HepG2 (cell line): Measurements from ENCODE around the gene UBL7. TPM values are rescaled to one million over a fixed set of nuclear protein-coding genes. Genes with fewer than 3 reads are reported as not detected.
A peak's percentile ranks its signal among the peaks of the same experiment; 100 is the strongest.

Source experiments
- ATAC-seq: fragments of 200-7000 bp; cut with Tn5 transposase; 3 replicates; pipeline ENCODE4 v1.9.1; 2020; ENCODE audit warnings: mild to moderate bottlenecking, moderate library complexity
- BruUV-seq: library from RNA; stranded (reverse); fragments of 400-500 nt; replicated peaks from 2 replicates; lab custom pipeline; 2021; lab: Mats Ljungman, UMichigan
- CTCF ChIA-PET: fragments of 300-600 bp; formaldehyde crosslinking; extraction: SDS; loops from one replicate; lab custom pipeline; 2021; ENCODE audit warnings: low total read pairs, inconsistent platforms, low intra/inter-chr PET ratio; lab: Yijun Ruan, JAX
- POLR2A ChIA-PET: fragments of 350-600 bp; sonication (Branson Sonifier 250); formaldehyde crosslinking; loops from one replicate; lab custom pipeline; 2020; ENCODE audit warnings: antibody characterized with exemption, inconsistent platforms; lab: Yijun Ruan, JAX
- DNase-seq: peaks from one replicate; pipeline ENCODE4 v3.0.0-alpha.2; 2015; ENCODE audit warnings: low spot score
- FAIRE-seq: peaks from 3 replicates; lab custom pipeline; 2011; peaks lifted over from hg19 to GRCh38; lab: Jason Lieb, UNC
- H2AFZ ChIP-seq: one replicate; pipeline ENCODE4 v1.6.1; 2011; ENCODE audit warnings: low read length, inconsistent platforms
- H3K27ac ChIP-seq: fragments of 300-600 bp; 3 replicates; pipeline ENCODE4 v1.8.0; 2011; ENCODE audit warnings: mixed run types, mild to moderate bottlenecking, mixed read lengths, low read length, inconsistent platforms; ENCODE audit not compliant: insufficient read depth; ENCODE audit errors: extremely low read length
- H3K27me3 ChIP-seq, 2 experiments: fragments of 200-600 bp in 1 of 2; 2 replicates in 1 of 2; 3 replicates in 1 of 2; pipeline versions ENCODE4 v1.6.0 to v1.8.0; 2011; ENCODE audit warnings: low read length in 2 of 2, mild to moderate bottlenecking in 2 of 2, moderate library complexity in 2 of 2, inconsistent platforms in 1 of 2; ENCODE audit not compliant: insufficient read depth in 2 of 2, control insufficient read depth in 1 of 2
- H3K36me3 ChIP-seq, 2 experiments: fragments of 200-600 bp in 1 of 2; replicated peaks in 1 of 2; 2 replicates in 1 of 2; 3 replicates in 1 of 2; pipeline versions ENCODE4 v1.5.1 to v1.8.0; 2011; ENCODE audit warnings: low read length in 2 of 2, inconsistent platforms in 1 of 2; ENCODE audit not compliant: insufficient read depth in 2 of 2, control insufficient read depth in 1 of 2
- H3K4me1 ChIP-seq: 2 replicates; pipeline ENCODE4 v1.5.1; 2012; ENCODE audit warnings: low read length, inconsistent platforms; ENCODE audit not compliant: insufficient read depth
- H3K4me2 ChIP-seq: 2 replicates; pipeline ENCODE4 v1.6.0; 2011; ENCODE audit warnings: low read depth, low read length, inconsistent platforms
- H3K4me3 ChIP-seq, 3 experiments: fragments of 200-600 bp in 1 of 3; sonication (generic), shearing (Covaris generic) in 1 of 3; replicated peaks in 1 of 3; 2 replicates each; pipeline ENCODE4 v1.5.1; 2011 to 2016; ENCODE audit warnings: low read length in 3 of 3, inconsistent platforms in 2 of 3, low read depth in 2 of 3, mild to moderate bottlenecking in 2 of 3, control low read depth in 1 of 3, mixed read lengths in 1 of 3; ENCODE audit not compliant: insufficient read depth in 1 of 3
- H3K79me2 ChIP-seq: one replicate; pipeline ENCODE4 v1.6.1; 2011; ENCODE audit warnings: low read length, inconsistent platforms; ENCODE audit not compliant: insufficient read depth
- H3K9ac ChIP-seq: 2 replicates; pipeline ENCODE4 v1.6.0; 2011; ENCODE audit warnings: mild to moderate bottlenecking, low read depth, low read length, inconsistent platforms; ENCODE audit not compliant: insufficient read depth
- H3K9me3 ChIP-seq: 2 replicates; pipeline ENCODE4 v1.5.1; 2012; ENCODE audit warnings: mild to moderate bottlenecking, low read length
- H4K20me1 ChIP-seq: 2 replicates; pipeline ENCODE4 v1.6.0; 2011; ENCODE audit warnings: inconsistent platforms, mild to moderate bottlenecking, low read length, moderate library complexity; ENCODE audit not compliant: insufficient read depth
- CCDC6 ChIP-seq: sonication (generic); formaldehyde crosslinking; IDR thresholded peaks from 2 replicates; pipeline ENCODE4 v1.8.1; 2022; ENCODE audit warnings: mild to moderate bottlenecking, missing genetic modification reagents, moderate library complexity
- KAT7 ChIP-seq: IDR thresholded peaks from 2 replicates; pipeline ENCODE4 v1.6.1; 2018; ENCODE audit warnings: borderline replicate concordance, missing compliant biosample characterization
- PPARG ChIP-seq: conservative IDR thresholded peaks from 2 replicates; pipeline ENCODE4 v1.6.1; 2016; ENCODE audit warnings: missing biosample characterization, missing genetic modification reagents
- ZNF263 ChIP-seq: sonication (generic); formaldehyde crosslinking; IDR thresholded peaks from 2 replicates; pipeline ENCODE4 v1.4.0; 2020; ENCODE audit warnings: missing genetic modification reagents
- ZNF337 ChIP-seq: sonication (generic); formaldehyde crosslinking; IDR thresholded peaks from 2 replicates; pipeline ENCODE4 v1.5.1; 2020; ENCODE audit warnings: missing genetic modification reagents, low read depth, mild to moderate bottlenecking, borderline replicate concordance
- ZSCAN9 ChIP-seq: IDR thresholded peaks from 2 replicates; pipeline ENCODE4 v1.6.1; 2016; ENCODE audit warnings: borderline replicate concordance
- WGBS: methylation state at CpG from one replicate; pipeline ENCODE4 v1.1.6; 2017; ENCODE audit warnings: low lambda C conversion rate; 5-methylcytosine and 5-hydroxymethylcytosine counted together
- in situ Hi-C: cut with HindIII; loops from 2 replicates; pipeline ENCODE4 v1.10.0; 2017; ENCODE audit warnings: low pct_unique_long_range_greater_than_20kb; ENCODE audit not compliant: extremely low pct_ligation_motif_present
- intact Hi-C: fragments of 100-400 bp; cut with micrococcal nuclease; formaldehyde crosslinking; loops from one replicate; pipeline ENCODE4 v1.10.0; 2022; ENCODE audit not compliant: unreplicated experiment
- polyA plus RNA-seq, 8 experiments: library from polyadenylated mRNA; depleted of rRNA in 3 of 8; stranded (reverse) in 7 of 8; unstranded in 1 of 8; fragments of >200 nt; fragmentation: Illumina TruSeq in 4 of 8; extraction: Trizol in 4 of 8; gene quantifications; 2 replicates each; pipeline versions ENCODE4 v1.2.1 to v1.2.3, GENCODE V29; 2011 to 2016; ENCODE audit warnings: low read depth in 4 of 8, missing spikeins in 1 of 8, mixed read lengths in 1 of 8; ENCODE audit not compliant: insufficient read depth in 1 of 8
- total RNA-seq, 5 experiments: library from RNA; depleted of rRNA; stranded (reverse); fragments of >200 nt; fragmentation: Illumina TruSeq; extraction: Trizol; gene quantifications; 2 replicates each; pipeline ENCODE4 v1.2.3, GENCODE V29; 2016; ENCODE audit warnings: low read depth in 1 of 5
- TF ChIP-seq, protein P1 (sequence below): IDR thresholded peaks from 2 replicates; pipeline ENCODE4 v1.6.1; 2016; ENCODE audit warnings: missing compliant biosample characterization, missing genetic modification reagents, borderline replicate concordance

Gene UBL7
- total and polyA plus RNA-seq, 2 of the 13 experiments (the other 11 are each of a cell fraction or from before 2014, with no cell fraction given) = 55.0 to 63.5 TPM

DNA sequence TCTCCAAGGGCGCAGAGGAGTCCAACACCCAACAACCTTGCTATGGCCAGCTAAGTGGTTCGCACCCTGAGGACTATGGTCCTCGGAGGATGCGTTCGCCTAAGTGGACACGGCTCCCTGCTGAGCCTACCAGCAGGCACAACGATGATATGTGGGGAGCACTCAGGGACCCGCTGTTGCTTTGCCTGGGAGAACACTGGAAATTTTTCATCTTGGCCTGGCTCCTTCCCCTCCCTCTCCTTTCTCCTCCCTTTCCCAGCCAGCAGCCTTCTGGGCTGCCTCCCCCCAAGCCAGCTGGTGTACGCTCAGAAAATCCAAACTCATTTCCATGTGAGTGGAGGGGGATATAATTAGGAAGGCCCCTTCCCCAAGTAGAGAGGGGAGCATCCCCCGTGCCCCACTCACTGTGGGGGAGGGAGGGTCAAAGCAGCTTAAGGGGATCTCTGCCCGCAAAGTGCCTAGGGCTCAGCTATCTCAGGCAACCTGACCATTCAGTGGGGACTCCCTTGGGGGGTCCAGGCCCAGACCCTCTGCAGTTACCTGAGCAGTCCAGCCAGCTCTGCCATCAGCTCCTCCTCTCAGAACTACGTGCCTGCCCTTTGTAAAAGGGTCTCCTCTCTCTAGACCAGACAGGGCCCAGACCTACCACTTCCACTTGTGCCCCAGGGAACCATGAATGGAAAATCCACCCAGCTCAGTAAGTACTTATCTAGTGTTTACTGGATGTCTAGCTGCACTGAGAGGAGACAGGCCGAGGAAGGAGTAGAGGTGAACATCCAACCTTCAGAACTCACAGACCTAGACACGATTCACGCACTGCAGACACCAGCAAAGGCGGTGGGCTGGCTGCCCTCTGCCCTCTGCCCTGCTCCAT is 26.5 kb downstream of the UBL7 start:
- H3K27ac ChIP-seq = peak overlapping the region; percentile 48
- CTCF ChIA-PET = interaction anchor here (1.4 kb wide), 1 partner anchor 60 kb away, joined by 3 read pairs; no protein-coding TSS in a partner anchor
- H3K4me3 ChIP-seq = peak overlapping the region in 1 of 3 experiments; percentile 87; a peak in 2 of 6 replicates
- H4K20me1 ChIP-seq = peaks cover 16% of the 10 kb centered on the region
- H3K9ac ChIP-seq = peak overlapping the region; percentile 31; the same call in 1 of the 2 replicates
- in situ Hi-C loops = loop anchor here (5.0 kb wide), 1 partner anchor 47 kb away; no protein-coding TSS in a partner anchor
- H2AFZ ChIP-seq = no peak overlapping the region
- H3K4me2 ChIP-seq = peak overlapping the region; percentile 56
- FAIRE-seq (no peak), DNase-seq (no peak), ATAC-seq (peak; percentile 7)
- peaks cover 67% of the 10 kb centered on the region for H3K4me1 ChIP-seq
- peaks cover 37% of the 10 kb centered on the region for H3K79me2 ChIP-seq
- H3K9me3 ChIP-seq = no peaks in the 10 kb centered on the region
- POLR2A ChIA-PET = interaction anchor here (0.6 to 9.8 kb wide), 14 partner anchors 9 to 106 kb away, joined by 3 to 140 read pairs (median 4); partner anchors contain the start of genes ARID3B and UBL7
- 91% methylated on average over 4 of the region's 16 CpGs for WGBS
- intact Hi-C loops = no loop called here
- H3K36me3 ChIP-seq = peaks cover 12 to 19% of the 10 kb centered on the region in 2 experiments; a peak in 4 of 5 replicates
- BruUV-seq = no TSS peak
- TF ChIP-seq, protein P1, sequence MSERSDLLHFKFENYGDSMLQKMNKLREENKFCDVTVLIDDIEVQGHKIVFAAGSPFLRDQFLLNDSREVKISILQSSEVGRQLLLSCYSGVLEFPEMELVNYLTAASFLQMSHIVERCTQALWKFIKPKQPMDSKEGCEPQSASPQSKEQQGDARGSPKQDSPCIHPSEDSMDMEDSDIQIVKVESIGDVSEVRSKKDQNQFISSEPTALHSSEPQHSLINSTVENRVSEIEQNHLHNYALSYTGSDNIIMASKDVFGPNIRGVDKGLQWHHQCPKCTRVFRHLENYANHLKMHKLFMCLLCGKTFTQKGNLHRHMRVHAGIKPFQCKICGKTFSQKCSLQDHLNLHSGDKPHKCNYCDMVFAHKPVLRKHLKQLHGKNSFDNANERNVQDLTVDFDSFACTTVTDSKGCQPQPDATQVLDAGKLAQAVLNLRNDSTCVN (CRISPR knock-in tag) = 0 out of 2 replicates have a peak, but pooled peaks have one; percentile 1
- TF ChIP-seq CCDC6 (CRISPR knock-in tag) = 0 out of 2 replicates have a peak, but pooled peaks have one; percentile 27
- TF ChIP-seq KAT7 (CRISPR knock-in tag) = no peak
- no peak for TF ChIP-seq PPARG (CRISPR knock-in tag)
- TF ChIP-seq ZNF263 = peak; percentile 80; the same call in 1 of the 2 replicates
- TF ChIP-seq ZNF337 (CRISPR knock-in tag) = no peak
- TF ChIP-seq ZSCAN9 (CRISPR knock-in tag) = no peak
- no peaks in the 10 kb centered on the region for H3K27me3 ChIP-seq
